LNCAP (cell line): ENCODE data around the gene UPP1.

Experiments
- CTCF ChIP-seq: fragments of 450-650 bp; IDR thresholded peaks from 2 replicates; pipeline ENCODE4 v1.5.1; 2017; ENCODE audit warnings: mild to moderate bottlenecking

The UPP1 gene

GRCh38 chr7:48074204-48074654, 14.8 kb upstream of the UPP1 start:
- TF ChIP-seq CTCF, result no peak

- TF ChIP-seq CTCF, result no peak
These were observed 11.6 kb upstream of the UPP1 start for GRCh38 chr7:48077423-48077822.

- TF ChIP-seq CTCF, result no peak
These were observed 10.6 kb upstream of the UPP1 start for GRCh38 chr7:48078470-48078869.

GRCh38 chr7:48083114-48083830, 5.8 kb upstream of the UPP1 start:
- TF ChIP-seq CTCF, result no peak

GRCh38 chr7:48084727-48085432, 4.2 kb upstream of the UPP1 start:
- no peak for TF ChIP-seq CTCF

- no peak for TF ChIP-seq CTCF
These were observed 3.7 kb upstream of the UPP1 start for GRCh38 chr7:48085433-48085791.

GRCh38 chr7:48085942-48086341, 3.1 kb upstream of the UPP1 start:
- no peak for TF ChIP-seq CTCF
